Tibial nerve (tissue), 4 donors: ENCODE data around the gene AVEN.

ENCODE experiments used
- CTCF ChIP-seq, 5 experiments: fragments of 200-600 bp in 3 of 5; fragments of 450-650 bp in 2 of 5; sonication (generic) in 3 of 5; IDR thresholded peaks; one replicate each; pipeline ENCODE4 v1.5.1; 2016 to 2019; ENCODE audit warnings: antibody characterized with exemption in 5 of 5, mild to moderate bottlenecking in 3 of 5, moderate library complexity in 2 of 5
- EP300 ChIP-seq, 2 donors: sonication (generic); formaldehyde crosslinking; IDR thresholded peaks; one replicate each; pipeline ENCODE4 v1.6.1; 2017; ENCODE audit warnings: antibody characterized with exemption in 2 of 2, mild to moderate bottlenecking in 1 of 2
- POLR2A ChIP-seq, 2 donors: fragments of 450-650 bp; IDR thresholded peaks; one replicate each; pipeline ENCODE4 v1.6.1; 2017; ENCODE audit warnings: antibody characterized with exemption in 2 of 2, mild to moderate bottlenecking in 2 of 2, moderate library complexity in 2 of 2

GRCh38 chr15:33994005-33994615, 44.9 kb downstream of the AVEN start:
- TF ChIP-seq CTCF (IDR thresholded peaks at IDR 0.05) (no peak), POLR2A (IDR thresholded peaks at IDR 0.05) (no peak), EP300 (IDR thresholded peaks at IDR 0.05) (no peak)
